Tibial artery (tissue), 4 donors: ENCODE results near the gene SOX11.
"Not testable (repeated sequence)": the region's sequence is repeated elsewhere in the genome, so short reads cannot be mapped to it uniquely, and the experiment has no call there.

Experiments
- DNase-seq, 2 donors: peaks; one replicate each; pipeline ENCODE4 v3.0.0-alpha.2; 2019
- H3K27ac ChIP-seq, 2 donors: fragments of 200-600 bp; sonication (generic) in 1 of 2; 1 replicate in 1 of 2; 2 replicates in 1 of 2; pipeline ENCODE4 v1.5.1; 2018 to 2019; ENCODE audit warnings: mild to moderate bottlenecking in 1 of 2
- H3K27me3 ChIP-seq, 2 donors: fragments of 200-600 bp; sonication (generic) in 1 of 2; one replicate each; pipeline versions ENCODE4 v1.5.1 to v1.6.0; 2016 to 2019
- H3K36me3 ChIP-seq, 3 donors: fragments of 200-600 bp; sonication (generic) in 2 of 3; one replicate each; pipeline ENCODE4 v1.5.1; 2016 to 2019; ENCODE audit warnings: mild to moderate bottlenecking in 2 of 3
- H3K4me1 ChIP-seq, 4 donors: fragments of 200-600 bp; sonication (generic) in 2 of 4; 1 replicate in 3 of 4; 2 replicates in 1 of 4; pipeline ENCODE4 v1.5.1; 2016 to 2019
- H3K4me3 ChIP-seq, 2 donors: fragments of 200-600 bp; sonication (generic) in 1 of 2; 1 replicate in 1 of 2; 2 replicates in 1 of 2; pipeline ENCODE4 v1.5.1; 2018 to 2019; ENCODE audit warnings: mild to moderate bottlenecking in 2 of 2
- H3K9me3 ChIP-seq, 3 donors: fragments of 200-600 bp; sonication (generic) in 1 of 3; one replicate each; pipeline ENCODE4 v1.5.1; 2016 to 2019
- CTCF ChIP-seq, 2 experiments: fragments of 200-600 bp in 1 of 2; fragments of 450-650 bp in 1 of 2; IDR thresholded peaks; one replicate each; pipeline ENCODE4 v1.5.1; 2017 to 2019; ENCODE audit warnings: antibody characterized with exemption in 2 of 2, mild to moderate bottlenecking in 1 of 2, moderate library complexity in 1 of 2
- intact Hi-C: fragments of 100-400 bp; cut with DNase I; formaldehyde crosslinking; loops from one replicate; pipeline ENCODE4 v1.15.0; 2023; ENCODE audit warnings: low total_unique reads

SOX11 gene

GRCh38 chr2:5665066-5665465, 27.1 kb upstream of the SOX11 start:
- H3K36me3 ChIP-seq: no peaks in the 10 kb centered on the region
- H3K4me1 ChIP-seq: no peaks in the 10 kb centered on the region
- no peaks in the 10 kb centered on the region for H3K27me3 ChIP-seq
- intact Hi-C loops: no loop called here
- no peak overlapping the region for H3K27ac ChIP-seq
- no peak for TF ChIP-seq CTCF (IDR thresholded peaks at IDR 0.05)
- no peak overlapping the region for H3K4me3 ChIP-seq
- no peaks in the 10 kb centered on the region for H3K9me3 ChIP-seq
- DNase-seq: no peak

GRCh38 chr2:5666798-5667197, 25.4 kb upstream of the SOX11 start:
- no peaks in the 10 kb centered on the region for H3K9me3 ChIP-seq
- H3K36me3 ChIP-seq: no peaks in the 10 kb centered on the region
- H3K4me1 ChIP-seq: no peaks in the 10 kb centered on the region
- H3K27ac ChIP-seq: no peak overlapping the region
- peaks cover 0 to under 1% of the 10 kb centered on the region in 2 donors for H3K27me3 ChIP-seq
- H3K4me3 ChIP-seq: no peak overlapping the region
- intact Hi-C loops: no loop called here
- no peak for TF ChIP-seq CTCF (IDR thresholded peaks at IDR 0.05)
- DNase-seq: no peak

- H3K4me1 ChIP-seq, H3K36me3 ChIP-seq, H3K27me3 ChIP-seq, H3K27ac ChIP-seq, H3K4me3 ChIP-seq, DNase-seq, intact Hi-C loops, H3K9me3 ChIP-seq: not testable (repeated sequence)
Observed at GRCh38 chr2:5667655-5668054, 24.5 kb upstream of the SOX11 start.

- Histone ChIP-seq H3K9me3 (no peaks in the 10 kb centered on the region), H3K36me3 (no peaks in the 10 kb centered on the region), H3K4me1 (peaks cover 0 to 7% (median 0%) of the 10 kb centered on the region in 4 donors), H3K27ac (no peak overlapping the region), H3K27me3 (peaks cover 0 to 19% of the 10 kb centered on the region in 2 donors), H3K4me3 (no peak overlapping the region)
- no peak for TF ChIP-seq CTCF (IDR thresholded peaks at IDR 0.05)
- intact Hi-C loops: no loop called here
- no peak for DNase-seq
Observed at GRCh38 chr2:5668682-5669250, 23.4 kb upstream of the SOX11 start.

GRCh38 chr2:5672749-5673144, 19.4 kb upstream of the SOX11 start:
- no peak for TF ChIP-seq CTCF (IDR thresholded peaks at IDR 0.05)
- intact Hi-C loops: no loop called here
- Histone ChIP-seq H3K36me3 (no peaks in the 10 kb centered on the region), H3K27me3 (peaks cover 0 to 21% of the 10 kb centered on the region in 2 donors), H3K4me3 (no peak overlapping the region), H3K4me1 (peaks cover 0 to 9% (median 0%) of the 10 kb centered on the region in 4 donors), H3K9me3 (no peaks in the 10 kb centered on the region), H3K27ac (no peak overlapping the region)
- no peak for DNase-seq

- H3K36me3 ChIP-seq: no peaks in the 10 kb centered on the region
- no peak overlapping the region for H3K4me3 ChIP-seq
- H3K4me1 ChIP-seq: peaks cover 0 to 9% (median 0%) of the 10 kb centered on the region in 4 donors
- DNase-seq: no peak
- no peaks in the 10 kb centered on the region for H3K9me3 ChIP-seq
- no peak for TF ChIP-seq CTCF (IDR thresholded peaks at IDR 0.05)
- intact Hi-C loops: no loop called here
- H3K27ac ChIP-seq: no peak overlapping the region
- peaks cover 0 to 21% of the 10 kb centered on the region in 2 donors for H3K27me3 ChIP-seq
Observed at GRCh38 chr2:5673145-5674025, 18.8 kb upstream of the SOX11 start.
